HCT116 (cell line): Measurements from ENCODE around the gene NT5DC3. TPM values are rescaled to one million over a fixed set of nuclear protein-coding genes. Genes with fewer than 3 reads are reported as not detected.

Experiments
- ATAC-seq: fragments of 200-7000 bp; cut with Tn5 transposase; 2 replicates; pipeline ENCODE4 v1.9.1; 2020; ENCODE audit warnings: mild to moderate bottlenecking, moderate library complexity
- BruUV-seq: library from RNA; stranded (reverse); fragments of 400-500 nt; replicated peaks from 2 replicates; lab custom pipeline; 2021; lab: Mats Ljungman, UMichigan
- CTCF ChIA-PET: fragments of 300-600 bp; sonication (Branson Sonifier 250); formaldehyde crosslinking; loops from one replicate; lab custom pipeline; 2021; ENCODE audit warnings: antibody characterized with exemption; lab: Charles Lee
- POLR2A ChIA-PET: fragments of 300-600, 350-600 bp; sonication (Branson Sonifier 250); formaldehyde crosslinking; loops from one replicate; lab custom pipeline; 2021; ENCODE audit warnings: antibody characterized with exemption; lab: Charles Lee
- RAD21 ChIA-PET, 2 experiments: fragments of 300-600 bp; sonication (Branson Sonifier 250); formaldehyde crosslinking; loops; one replicate each; lab custom pipeline; 2023; ENCODE audit warnings: low total read pairs in 2 of 2; ENCODE audit not compliant: uncharacterized antibody in 2 of 2, unreplicated experiment in 2 of 2, low non-redundant PET in 1 of 2; lab: Charles Lee
- DNase-seq: peaks from one replicate; pipeline ENCODE4 v3.0.0-alpha.2; 2010; ENCODE audit warnings: low read depth, low spot score
- H2AFZ ChIP-seq: fragments of 200-600 bp; shearing (Covaris generic), sonication (generic); 2 replicates; pipeline ENCODE4 v1.6.1; 2017; ENCODE audit warnings: low read depth, mixed run types, mixed read lengths, antibody characterized with exemption, low read length; ENCODE audit not compliant: poor library complexity, severe bottlenecking
- H3K27ac ChIP-seq: 2 replicates; pipeline ENCODE4 v1.5.1; 2012; ENCODE audit warnings: low read depth, low read length
- H3K27me3 ChIP-seq: fragments of 200-600 bp; sonication (generic); 2 replicates; pipeline ENCODE4 v1.6.1; 2016; ENCODE audit warnings: mixed run types, low read length, mixed read lengths; ENCODE audit not compliant: insufficient read depth
- H3K36me3 ChIP-seq, 2 experiments: fragments of 200-500 bp in 1 of 2; fragments of 200-600 bp in 1 of 2; sonication (Bioruptor generic) in 1 of 2; sonication (generic) in 1 of 2; 2 replicates each; pipeline versions ENCODE4 v1.5.1 to v1.6.1; 2014 to 2016; ENCODE audit warnings: low read length in 2 of 2, inconsistent platforms in 1 of 2, mixed read lengths in 1 of 2, mixed run types in 1 of 2; ENCODE audit not compliant: insufficient read depth in 2 of 2, control insufficient read depth in 1 of 2
- H3K4me1 ChIP-seq, 2 experiments: fragments of 200-600 bp in 1 of 2; sonication (generic) in 1 of 2; 2 replicates each; pipeline versions ENCODE4 v1.5.1 to v1.6.1; 2012 to 2017; ENCODE audit warnings: low read length in 2 of 2, inconsistent platforms in 1 of 2, mild to moderate bottlenecking in 1 of 2, mixed read lengths in 1 of 2, mixed run types in 1 of 2, moderate library complexity in 1 of 2; ENCODE audit not compliant: insufficient read depth in 2 of 2, control insufficient read depth in 1 of 2
- H3K4me2 ChIP-seq: fragments of 200-600 bp; sonication (generic); 2 replicates; pipeline ENCODE4 v1.6.1; 2017; ENCODE audit warnings: mixed run types, low read length, mixed read lengths
- H3K4me3 ChIP-seq, 2 experiments: fragments of 200-600 bp in 1 of 2; sonication (generic) in 1 of 2; replicated peaks in 1 of 2; 2 replicates each; pipeline ENCODE4 v1.5.1; 2011 to 2016; ENCODE audit warnings: low read length in 2 of 2, control low read depth in 1 of 2, low read depth in 1 of 2, mild to moderate bottlenecking in 1 of 2, mixed read lengths in 1 of 2, mixed run types in 1 of 2
- H3K79me2 ChIP-seq: fragments of 200-600 bp; sonication (generic); 2 replicates; pipeline ENCODE4 v1.6.1; 2017; ENCODE audit warnings: mild to moderate bottlenecking, mixed run types, low read length, moderate library complexity, mixed read lengths; ENCODE audit not compliant: insufficient read depth
- H3K9ac ChIP-seq: fragments of 200-600 bp; sonication (generic); 2 replicates; pipeline ENCODE4 v1.6.1; 2016; ENCODE audit warnings: low read length, mixed read lengths
- H3K9me2 ChIP-seq: fragments of 200-600 bp; sonication (generic), shearing (Covaris generic); 2 replicates; pipeline ENCODE4 v1.6.1; 2017; ENCODE audit warnings: mixed run types, mild to moderate bottlenecking, moderate library complexity; ENCODE audit not compliant: insufficient read depth
- H3K9me3 ChIP-seq, 2 experiments: fragments of 200-500 bp in 1 of 2; fragments of 200-600 bp in 1 of 2; sonication (Bioruptor generic) in 1 of 2; sonication (generic) in 1 of 2; 2 replicates each; pipeline ENCODE4 v1.6.1; 2014 to 2017; ENCODE audit warnings: low read length in 2 of 2, mixed read lengths in 2 of 2, inconsistent platforms in 1 of 2, low read depth in 1 of 2, mild to moderate bottlenecking in 1 of 2, mixed run types in 1 of 2, moderate library complexity in 1 of 2; ENCODE audit not compliant: control insufficient read depth in 1 of 2, insufficient read depth in 1 of 2
- H4K20me1 ChIP-seq: fragments of 200-600 bp; sonication (generic), shearing (Covaris generic); 2 replicates; pipeline ENCODE4 v1.6.1; 2017; ENCODE audit warnings: mixed run types, mild to moderate bottlenecking, moderate library complexity; ENCODE audit not compliant: insufficient read depth
- EZH2phosphoT487 ChIP-seq: fragments of 200-600 bp; IDR thresholded peaks from 2 replicates; pipeline ENCODE4 v1.6.1; 2018; ENCODE audit warnings: antibody characterized with exemption, borderline replicate concordance
- MAX ChIP-seq: IDR thresholded peaks from 2 replicates; pipeline ENCODE4 v1.6.1; 2012
- RAD21 ChIP-seq: IDR thresholded peaks from 2 replicates; pipeline ENCODE4 v1.6.1; 2012; ENCODE audit warnings: low read depth, mild to moderate bottlenecking
- REST ChIP-seq: IDR thresholded peaks from 2 replicates; pipeline ENCODE4 v1.6.1; 2012; ENCODE audit warnings: low read depth
- SP1 ChIP-seq: IDR thresholded peaks from 2 replicates; pipeline ENCODE4 v1.6.1; 2012; ENCODE audit warnings: low read depth
- YY1 ChIP-seq: IDR thresholded peaks from 2 replicates; pipeline ENCODE4 v1.6.1; 2011; ENCODE audit warnings: low read length, low read depth, moderate library complexity, mild to moderate bottlenecking; ENCODE audit not compliant: insufficient replicate concordance; ENCODE audit errors: extremely low read depth
- intact Hi-C: fragments of 100-400 bp; cut with micrococcal nuclease; formaldehyde crosslinking; loops from 2 replicates; pipeline ENCODE4 v1.10.0; 2022
- total RNA-seq: library from RNA; stranded (reverse); gene quantifications from one replicate; pipeline ENCODE4 v1.2.1, GENCODE V29; 2021; ENCODE audit not compliant: unreplicated experiment
- TF ChIP-seq, protein P1 (sequence below): IDR thresholded peaks from 2 replicates; pipeline ENCODE4 v1.6.1; 2012

The NT5DC3 gene
- total RNA-seq, 1 experiment from 2014 or later, result 18.7 TPM

- no TSS peak for BruUV-seq
- RAD21 ChIA-PET, result no interaction called here
- Histone ChIP-seq H3K9me3 (peaks cover 0 to 8% of the 10 kb centered on the region in 2 experiments; a peak in 1 of 4 replicates), H3K9me2 (no peaks in the 10 kb centered on the region), H3K79me2 (peaks cover 71% of the 10 kb centered on the region), H3K4me2 (no peak overlapping the region), H2AFZ (no peak overlapping the region), H3K27me3 (no peaks in the 10 kb centered on the region), H3K9ac (no peak overlapping the region), H3K36me3 (peaks cover 0 to 9% of the 10 kb centered on the region in 2 experiments; a peak in 2 of 4 replicates), H4K20me1 (no peaks in the 10 kb centered on the region)
- no peak for DNase-seq
- no peak for ATAC-seq
- intact Hi-C loops, result no loop called here
- CTCF ChIA-PET, result no interaction called here
- TF ChIP-seq, protein P1, sequence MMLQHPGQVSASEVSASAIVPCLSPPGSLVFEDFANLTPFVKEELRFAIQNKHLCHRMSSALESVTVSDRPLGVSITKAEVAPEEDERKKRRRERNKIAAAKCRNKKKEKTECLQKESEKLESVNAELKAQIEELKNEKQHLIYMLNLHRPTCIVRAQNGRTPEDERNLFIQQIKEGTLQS, result no peak
- TF ChIP-seq YY1 (no peak), REST (no peak), EZH2phosphoT487 (no peak), SP1 (no peak), RAD21 (no peak), MAX (no peak)
- TF ChIP-seq, all 23 proteins: peak for 0
- H3K27ac ChIP-seq, result no peak overlapping the region
- no peak overlapping the region for H3K4me3 ChIP-seq
- POLR2A ChIA-PET, result no interaction called here
- peaks cover 0 to 6% of the 10 kb centered on the region in 2 experiments; a peak in 1 of 4 replicates for H3K4me1 ChIP-seq
Measured at GRCh38 chr12:103819312-103819711, 21.7 kb downstream of the NT5DC3 start.
